CD4-positive, CD25-positive, alpha-beta regulatory T cell (primary cell): Measurements from ENCODE around the gene URB1. TPM values are rescaled to one million over a fixed set of nuclear protein-coding genes. Genes with fewer than 3 reads are reported as not detected.
A peak's percentile ranks its signal among the peaks of the same experiment; 100 is the strongest.

Experiments used
- ATAC-seq, 2 donors: fragments of 150-1000 bp; cut with Tn5 transposase; one replicate each; pipeline ENCODE4 v1.10.0; 2021; ENCODE audit warnings: low read depth in 2 of 2, moderate number of reproducible peaks in 2 of 2, moderate library complexity in 1 of 2
- DNase-seq, 3 donors: peaks; one replicate each; pipeline versions ENCODE4 v3.0.0 to v3.0.0-alpha.2; 2012 to 2022; ENCODE audit warnings: mixed read lengths in 1 of 3
- H3K27ac ChIP-seq: one replicate; pipeline ENCODE4 v1.7.0; 2013; ENCODE audit warnings: mild to moderate bottlenecking, low read length; ENCODE audit not compliant: insufficient read depth, poor library complexity, severe bottlenecking
- H3K27me3 ChIP-seq: one replicate; pipeline ENCODE4 v1.7.0; 2013; ENCODE audit warnings: low read length; ENCODE audit not compliant: control insufficient read depth, insufficient read depth
- H3K36me3 ChIP-seq: one replicate; pipeline ENCODE4 v1.7.0; 2013; ENCODE audit warnings: mild to moderate bottlenecking, low read length, moderate library complexity; ENCODE audit not compliant: control insufficient read depth, insufficient read depth
- H3K4me1 ChIP-seq: 2 replicates; pipeline ENCODE4 v1.7.0; 2013; ENCODE audit warnings: mild to moderate bottlenecking, low read length; ENCODE audit not compliant: insufficient read depth, control insufficient read depth, poor library complexity, severe bottlenecking
- H3K4me3 ChIP-seq: one replicate; pipeline ENCODE4 v1.7.0; 2013; ENCODE audit warnings: low read depth, mild to moderate bottlenecking, low read length, moderate library complexity
- H3K9me3 ChIP-seq, 2 experiments: 1 replicate in 1 of 2; 2 replicates in 1 of 2; pipeline ENCODE4 v1.7.0; 2013; ENCODE audit warnings: low read length in 2 of 2, mild to moderate bottlenecking in 1 of 2, moderate library complexity in 1 of 2; ENCODE audit not compliant: control insufficient read depth in 2 of 2
- H3K27ac Mint-ChIP-seq, 3 donors: one replicate each; pipeline ENCODE4 v1.8.0; 2020 to 2022; ENCODE audit warnings: mild to moderate bottlenecking in 3 of 3, mixed read lengths in 3 of 3, moderate library complexity in 2 of 3
- H3K27me3 Mint-ChIP-seq: one replicate; pipeline ENCODE4 v1.8.0; 2022; ENCODE audit warnings: mild to moderate bottlenecking, mixed read lengths
- H3K36me3 Mint-ChIP-seq: one replicate; pipeline ENCODE4 v1.8.0; 2020; ENCODE audit warnings: mixed read lengths
- H3K4me1 Mint-ChIP-seq, 4 donors: one replicate each; pipeline ENCODE4 v1.8.0; 2020 to 2022; ENCODE audit warnings: mixed read lengths in 4 of 4, mild to moderate bottlenecking in 1 of 4
- H3K4me3 Mint-ChIP-seq, 4 donors: one replicate each; pipeline ENCODE4 v1.8.0; 2020 to 2022; ENCODE audit warnings: mild to moderate bottlenecking in 4 of 4, mixed read lengths in 4 of 4, moderate library complexity in 3 of 4
- H3K9me3 Mint-ChIP-seq, 7 donors: one replicate each; pipeline ENCODE4 v1.8.0; 2020 to 2022; ENCODE audit warnings: mixed read lengths in 7 of 7, mild to moderate bottlenecking in 3 of 7, moderate library complexity in 2 of 7
- polyA plus RNA-seq, 4 donors: library from polyadenylated mRNA; unstranded; fragments of 300-500 nt; fragmentation: Illumina TruSeq; gene quantifications; one replicate each; pipeline ENCODE4 v1.2.3, GENCODE V29; 2021
- total RNA-seq: library from RNA; stranded (reverse); gene quantifications from one replicate; pipeline ENCODE4 v1.2.3, GENCODE V29; 2022

Gene URB1
- total and polyA plus RNA-seq, 5 donors from 2014 or later, result 1.5 to 9.4 (median 2.8) TPM

GRCh38 chr21:32413697-32414578 is 21.1 kb upstream of the URB1 start:
- Histone ChIP-seq H3K4me3 (peak overlapping the region; percentile 55), H3K4me1 (peaks cover 18% of the 10 kb centered on the region), H3K36me3 (no peaks in the 10 kb centered on the region), H3K27me3 (no peaks in the 10 kb centered on the region), H3K9me3 (no peaks in the 10 kb centered on the region), H3K27ac (no peak overlapping the region)
- DNase-seq (peak in 1 of 3 donors; percentile 13), ATAC-seq (no peak)
- Mint-ChIP-seq H3K4me1 (peaks cover 9 to 41% (median 30%) of the 10 kb centered on the region in 4 donors), H3K9me3 (no peaks in the 10 kb centered on the region), H3K36me3 (no peaks in the 10 kb centered on the region), H3K4me3 (peak overlapping the region; percentile 82 to 95 (median 90)), H3K27me3 (peaks cover 5% of the 10 kb centered on the region), H3K27ac (peak overlapping the region; percentile 61 to 94 (median 74))

GRCh38 chr21:32413015-32413504 is 20.2 kb upstream of the URB1 start:
- Histone ChIP-seq H3K4me3 (peak overlapping the region; percentile 55), H3K9me3 (no peaks in the 10 kb centered on the region), H3K36me3 (no peaks in the 10 kb centered on the region), H3K4me1 (peaks cover 18% of the 10 kb centered on the region), H3K27ac (peak overlapping the region; percentile 85), H3K27me3 (no peaks in the 10 kb centered on the region)
- no peaks in the 10 kb centered on the region for H3K36me3 Mint-ChIP-seq
- H3K4me3 Mint-ChIP-seq, result peak overlapping the region; percentile 87 to 96 (median 94)
- DNase-seq (no peak), ATAC-seq (peak in 1 of 2 donors; percentile 14)
- H3K4me1 Mint-ChIP-seq, result peaks cover 9 to 41% (median 30%) of the 10 kb centered on the region in 4 donors
- no peaks in the 10 kb centered on the region for H3K9me3 Mint-ChIP-seq
- peaks cover 5% of the 10 kb centered on the region for H3K27me3 Mint-ChIP-seq
- peak overlapping the region; percentile 61 to 94 (median 74) for H3K27ac Mint-ChIP-seq

GRCh38 chr21:32412162-32413014 is 19.6 kb upstream of the URB1 start, which contains the start of gene EVA1C:
EVA1C (plus strand) TSS chr21:32412706; CDS start chr21:32412854, 148 bp downstream.
- no peaks in the 10 kb centered on the region for H3K36me3 ChIP-seq
- peaks cover 18% of the 10 kb centered on the region for H3K4me1 ChIP-seq
- Mint-ChIP-seq H3K4me1 (peaks cover 9 to 41% (median 30%) of the 10 kb centered on the region in 4 donors), H3K4me3 (peak within 1 kb of the TSS; percentile 95 to 97 (median 97)), H3K27me3 (peaks cover 5% of the 10 kb centered on the region), H3K36me3 (no peaks in the 10 kb centered on the region), H3K9me3 (no peaks in the 10 kb centered on the region), H3K27ac (peak within 1 kb of the TSS; percentile 85 to 94 (median 91))
- H3K4me3 ChIP-seq, result peak within 1 kb of the TSS; percentile 57
- H3K27ac ChIP-seq, result peak within 1 kb of the TSS; percentile 85
- H3K27me3 ChIP-seq, result no peaks in the 10 kb centered on the region
- ATAC-seq (peak; percentile 57), DNase-seq (peak; percentile 59 to 74 (median 71))
- no peaks in the 10 kb centered on the region for H3K9me3 ChIP-seq

DNA sequence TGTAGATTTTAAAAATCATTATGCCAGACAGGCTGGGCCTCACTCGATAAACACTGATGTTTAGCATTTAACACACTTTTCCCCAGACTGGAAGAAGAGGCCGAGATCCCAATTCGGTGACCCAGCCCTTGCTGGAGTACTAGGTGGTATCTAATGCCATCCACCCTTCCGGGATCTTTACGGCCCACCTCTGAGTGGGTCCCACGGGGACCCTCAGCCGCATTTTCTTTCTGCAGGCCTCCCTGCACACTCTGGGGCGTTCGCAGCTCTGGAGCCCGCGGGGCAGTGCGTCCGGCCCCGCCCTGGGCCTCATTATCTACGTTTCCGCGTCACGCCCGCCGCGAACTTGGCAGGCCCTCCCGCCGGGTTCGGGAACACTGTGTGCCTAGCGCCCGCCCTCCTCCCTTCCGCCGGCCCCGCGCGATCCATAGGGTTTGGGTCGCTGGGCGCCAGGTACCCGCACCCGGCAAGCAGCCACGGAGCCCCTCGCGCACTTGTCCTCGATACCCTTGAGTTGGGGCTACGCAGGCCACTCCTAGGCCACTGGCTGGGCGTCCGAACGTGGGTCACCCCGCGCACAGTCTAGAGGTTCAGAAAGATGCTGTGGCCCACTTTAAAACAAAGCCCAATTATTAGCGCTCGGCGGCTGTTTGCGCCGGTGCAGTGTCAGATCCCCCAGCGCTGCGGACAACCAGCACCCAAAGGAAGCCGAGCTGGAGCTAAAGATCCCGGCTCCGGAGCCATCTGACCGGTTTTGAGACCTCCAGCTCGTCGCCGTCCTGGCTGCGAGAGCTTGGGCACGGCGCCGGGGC is 18.7 kb upstream of the URB1 start:
- no peaks in the 10 kb centered on the region for H3K36me3 Mint-ChIP-seq
- peak; percentile 32 to 80 (median 51) for DNase-seq
- H3K27ac Mint-ChIP-seq, result peak overlapping the region; percentile 85 to 92 (median 91)
- Histone ChIP-seq H3K27ac (peak overlapping the region; percentile 85), H3K9me3 (no peaks in the 10 kb centered on the region), H3K36me3 (no peaks in the 10 kb centered on the region), H3K4me1 (peaks cover 18% of the 10 kb centered on the region), H3K27me3 (no peaks in the 10 kb centered on the region), H3K4me3 (peak overlapping the region; percentile 67)
- peaks cover 5% of the 10 kb centered on the region for H3K27me3 Mint-ChIP-seq
- peaks cover 9 to 41% (median 30%) of the 10 kb centered on the region in 4 donors for H3K4me1 Mint-ChIP-seq
- ATAC-seq, result peak; percentile 43 to 49
- no peaks in the 10 kb centered on the region for H3K9me3 Mint-ChIP-seq
- H3K4me3 Mint-ChIP-seq, result peak overlapping the region; percentile 95 to 97 (median 97)

GRCh38 chr21:32410916-32411315 is 18.1 kb upstream of the URB1 start:
- H3K27me3 ChIP-seq, result no peaks in the 10 kb centered on the region
- H3K9me3 ChIP-seq, result no peaks in the 10 kb centered on the region
- H3K27ac Mint-ChIP-seq, result peak overlapping the region; percentile 84 to 92 (median 85)
- DNase-seq (no peak), ATAC-seq (no peak)
- no peak overlapping the region for H3K27ac ChIP-seq
- no peaks in the 10 kb centered on the region for H3K36me3 Mint-ChIP-seq
- H3K4me1 ChIP-seq, result peaks cover 18% of the 10 kb centered on the region
- H3K4me3 Mint-ChIP-seq, result peak overlapping the region; percentile 95 to 97 (median 97)
- peaks cover 9 to 39% (median 29%) of the 10 kb centered on the region in 4 donors for H3K4me1 Mint-ChIP-seq
- H3K36me3 ChIP-seq, result no peaks in the 10 kb centered on the region
- H3K4me3 ChIP-seq, result peak overlapping the region; percentile 67
- no peaks in the 10 kb centered on the region for H3K9me3 Mint-ChIP-seq
- H3K27me3 Mint-ChIP-seq, result peaks cover 5% of the 10 kb centered on the region

GRCh38 chr21:32410291-32410690 is 17.5 kb upstream of the URB1 start:
- DNase-seq, result no peak
- peaks cover 18% of the 10 kb centered on the region for H3K4me1 ChIP-seq
- Mint-ChIP-seq H3K27ac (peak overlapping the region; percentile 84 to 92 (median 85)), H3K4me1 (peaks cover 4 to 34% (median 25%) of the 10 kb centered on the region in 4 donors), H3K36me3 (no peaks in the 10 kb centered on the region), H3K9me3 (no peaks in the 10 kb centered on the region), H3K4me3 (peak overlapping the region; percentile 29 to 97 (median 32)), H3K27me3 (peaks cover 5% of the 10 kb centered on the region)
- no peaks in the 10 kb centered on the region for H3K9me3 ChIP-seq
- H3K27me3 ChIP-seq, result no peaks in the 10 kb centered on the region
- no peak overlapping the region for H3K27ac ChIP-seq
- ATAC-seq, result no peak
- H3K36me3 ChIP-seq, result no peaks in the 10 kb centered on the region
- H3K4me3 ChIP-seq, result no peak overlapping the region

DNA sequence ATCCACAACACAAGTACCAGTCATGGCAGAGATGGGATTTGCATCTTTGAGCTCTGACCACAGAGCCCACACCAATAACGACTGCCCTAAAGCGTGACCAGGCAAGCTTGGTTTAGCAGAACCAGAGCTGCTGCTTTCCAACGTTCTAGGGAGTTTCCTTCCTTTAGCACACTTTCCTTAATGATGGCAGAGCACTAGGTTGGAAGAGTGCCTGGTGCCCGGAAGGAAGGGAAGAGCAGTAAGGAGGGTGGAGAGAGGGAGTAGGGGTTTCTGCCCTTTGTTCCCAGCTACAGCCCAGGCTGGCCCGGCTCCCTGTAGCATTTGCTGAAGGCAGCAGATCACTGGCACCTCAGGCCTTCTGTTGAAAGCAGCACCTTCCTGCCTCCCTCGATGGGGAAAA is 13.6 kb upstream of the URB1 start:
- no peaks in the 10 kb centered on the region for H3K36me3 ChIP-seq
- no peak for DNase-seq
- no peaks in the 10 kb centered on the region for H3K9me3 ChIP-seq
- Mint-ChIP-seq H3K4me3 (no peak overlapping the region), H3K27me3 (peaks cover 4% of the 10 kb centered on the region), H3K36me3 (no peaks in the 10 kb centered on the region), H3K9me3 (no peaks in the 10 kb centered on the region), H3K4me1 (peaks cover 0 to 13% (median 8%) of the 10 kb centered on the region in 4 donors), H3K27ac (no peak overlapping the region)
- H3K27me3 ChIP-seq, result no peaks in the 10 kb centered on the region
- H3K4me3 ChIP-seq, result no peak overlapping the region
- H3K27ac ChIP-seq, result no peak overlapping the region
- peaks cover 6% of the 10 kb centered on the region for H3K4me1 ChIP-seq
- ATAC-seq, result no peak
